NCI-H1694 (cell line): ENCODE data around the gene RIN3.

ENCODE experiments used
- DNase-seq: peaks from one replicate; lab custom pipeline; 2025; lab: John Stamatoyannopoulos, UW

Gene RIN3

GRCh38 chr14:92484132-92484823, 29.3 kb upstream of the RIN3 start:
- no peak for DNase-seq

DNA sequence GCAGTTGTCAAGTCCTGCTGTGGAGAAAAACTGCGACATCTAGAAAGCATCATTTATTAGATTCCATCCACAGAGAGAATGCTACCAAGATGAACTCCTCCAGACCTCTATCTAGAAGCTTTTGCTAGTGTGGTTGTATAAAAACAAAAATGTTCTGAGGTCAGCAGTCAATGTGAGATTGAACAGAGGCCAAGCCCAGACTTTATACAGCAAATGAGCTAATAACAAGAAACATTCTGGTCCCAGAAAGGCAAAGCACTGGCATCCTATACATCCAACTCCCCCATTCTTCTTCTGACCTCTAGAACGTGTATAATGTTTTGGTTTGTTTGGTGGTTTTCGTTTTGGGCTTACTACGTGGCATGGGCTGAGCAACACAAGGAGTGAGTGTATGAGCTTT, 26.7 kb upstream of the RIN3 start:
- DNase-seq: no peak

- DNase-seq: no peak
Measured at GRCh38 chr14:92487513-92488133, 26.0 kb upstream of the RIN3 start.

DNA sequence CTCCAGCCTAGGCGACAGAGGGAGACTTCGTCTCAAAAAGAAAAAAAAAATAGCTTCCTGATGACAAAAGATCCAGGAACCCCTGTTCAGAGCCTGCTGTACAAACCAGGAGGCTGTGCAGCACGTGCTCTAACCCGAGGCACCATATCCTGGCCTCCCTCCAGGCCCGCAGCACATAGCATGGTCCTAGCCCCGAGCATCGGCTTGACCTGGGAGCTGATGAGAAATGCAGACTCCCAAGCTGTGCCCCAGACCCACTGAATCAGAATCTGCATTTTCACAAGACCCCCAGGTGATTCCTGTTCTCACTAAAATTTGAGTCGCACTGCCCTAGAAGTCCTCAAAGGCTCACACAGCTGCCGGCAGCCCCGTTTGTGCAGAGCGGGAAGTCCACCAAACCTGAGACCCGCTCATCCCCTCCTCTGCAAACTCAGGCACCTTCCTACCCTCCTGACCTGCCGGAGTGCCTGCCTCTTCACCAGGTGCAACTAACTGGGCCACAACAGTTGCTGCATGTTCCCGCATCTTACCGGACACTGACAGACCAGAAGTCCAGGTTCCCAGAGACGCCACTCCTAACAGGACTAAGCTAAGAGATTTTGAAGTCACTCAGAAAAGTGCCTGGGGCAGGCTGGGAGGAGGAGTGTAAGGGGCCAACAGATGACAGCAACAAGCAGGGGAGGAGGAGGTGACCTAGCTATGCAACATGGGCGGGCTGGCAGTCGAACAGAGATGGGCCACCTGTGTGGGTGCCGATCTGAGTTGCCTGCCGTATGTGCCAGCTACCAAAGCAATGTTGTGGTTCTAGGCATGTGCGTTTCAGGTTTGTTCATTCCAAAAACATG, 24.0 kb upstream of the RIN3 start:
- DNase-seq: no peak

GRCh38 chr14:92490239-92490959, 23.2 kb upstream of the RIN3 start:
- no peak for DNase-seq

- DNase-seq: no peak
Measured at GRCh38 chr14:92491782-92492181, 21.8 kb upstream of the RIN3 start.

DNA sequence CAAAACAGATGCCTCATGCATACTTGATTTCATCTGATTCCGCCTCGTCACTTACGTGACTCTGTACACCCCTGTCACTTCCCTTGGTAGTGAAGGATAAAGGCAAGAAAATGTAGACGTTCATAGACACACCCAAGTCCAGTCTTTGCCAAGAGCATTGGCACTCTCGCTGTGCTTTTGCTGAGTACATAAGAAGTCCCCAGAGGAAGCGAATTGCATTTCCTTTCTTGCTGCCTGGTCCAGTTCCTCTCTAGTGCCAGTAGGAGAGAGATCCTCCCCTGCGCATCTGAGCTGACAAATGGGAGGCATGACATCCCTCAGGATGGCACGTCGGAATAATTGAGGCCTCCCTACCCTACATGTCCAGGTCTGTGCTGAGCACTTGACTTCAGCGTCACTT, 21.3 kb upstream of the RIN3 start:
- no peak for DNase-seq

DNA sequence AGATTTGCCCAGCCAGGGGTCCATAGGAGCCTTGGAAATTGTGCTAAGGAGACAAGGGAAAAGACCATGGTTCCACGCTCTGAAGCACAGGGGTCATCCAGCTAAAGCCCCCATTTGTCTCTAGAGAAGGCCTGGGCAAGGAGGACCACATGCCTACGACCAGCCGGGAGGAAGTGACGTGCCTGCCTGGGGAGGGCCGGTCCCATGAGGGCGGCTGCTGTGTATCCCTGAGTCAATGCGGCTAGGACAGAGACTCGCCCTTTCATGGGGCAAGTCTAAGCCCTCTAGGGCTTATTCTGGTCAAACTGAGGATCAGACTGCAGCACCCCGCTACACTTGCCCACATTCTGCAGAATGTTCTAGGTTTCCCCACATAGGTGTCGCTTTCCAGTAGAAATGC, 20.6 kb upstream of the RIN3 start:
- DNase-seq: no peak

- DNase-seq: no peak
Measured at GRCh38 chr14:92493492-92493891, 20.1 kb upstream of the RIN3 start.

DNA sequence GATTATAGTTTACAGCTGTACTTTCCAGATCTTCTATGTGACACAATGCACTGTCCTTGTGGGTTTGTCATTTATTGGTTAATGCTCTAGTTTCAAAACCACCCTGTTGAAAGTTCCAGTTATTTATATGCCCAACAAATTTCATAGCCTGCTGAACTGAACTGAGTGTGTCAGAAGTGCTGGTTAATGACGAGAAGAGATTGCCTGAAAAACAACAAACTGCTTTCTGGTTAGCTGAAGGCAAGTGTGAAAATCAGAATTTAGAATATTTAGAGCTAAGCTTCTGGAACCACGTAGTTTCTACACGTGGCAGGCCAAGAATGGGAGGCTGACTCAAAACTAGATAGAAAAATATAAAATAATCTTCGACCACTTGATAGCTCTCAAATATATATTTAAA, 19.1 kb upstream of the RIN3 start:
- no peak for DNase-seq

DNA sequence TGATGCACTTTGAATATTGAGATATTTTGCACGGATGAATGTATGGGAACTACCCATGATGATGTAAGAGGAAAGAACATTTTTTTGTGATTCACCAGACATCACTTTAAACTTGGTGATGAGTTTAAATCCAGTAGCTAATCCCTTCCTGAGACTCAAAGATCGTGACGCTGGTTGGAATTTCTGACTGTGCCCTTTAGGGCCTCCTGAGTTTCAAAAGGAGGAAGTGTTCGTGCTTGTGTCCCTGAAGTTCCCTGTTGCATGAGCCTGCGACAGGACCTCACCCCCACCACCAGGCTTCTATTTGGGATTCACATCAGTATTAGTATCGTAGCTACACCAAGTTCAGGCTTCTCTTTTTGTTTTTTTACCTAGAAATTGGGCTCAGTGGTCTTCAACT, 18.6 kb upstream of the RIN3 start:
- DNase-seq: no peak

- no peak for DNase-seq
Measured at GRCh38 chr14:92496191-92496857, 17.3 kb upstream of the RIN3 start.

- DNase-seq: no peak
Measured at GRCh38 chr14:92497391-92497790, 16.2 kb upstream of the RIN3 start.

DNA sequence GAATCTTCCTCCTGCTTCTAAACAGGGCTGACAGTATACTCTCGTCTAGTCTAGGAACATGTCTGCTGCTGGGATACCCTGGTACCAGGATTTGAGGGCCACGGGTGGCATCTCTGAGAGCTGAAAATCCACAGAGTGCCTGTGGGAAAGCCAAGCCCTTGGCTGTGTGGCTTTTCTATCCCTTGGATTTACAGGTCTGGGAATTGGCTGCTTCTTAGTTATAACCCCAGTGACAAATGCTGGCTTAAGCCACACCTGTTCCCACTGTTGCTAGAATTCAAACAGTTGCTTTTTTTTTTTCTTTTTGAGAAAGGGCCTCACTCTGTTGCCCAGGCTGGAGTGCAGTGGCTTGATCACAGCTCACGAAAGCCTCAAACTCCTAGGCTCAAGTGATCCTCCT, 14.3 kb upstream of the RIN3 start:
- DNase-seq: no peak

- no peak for DNase-seq
Measured at GRCh38 chr14:92500491-92500941, 13.1 kb upstream of the RIN3 start.

DNA sequence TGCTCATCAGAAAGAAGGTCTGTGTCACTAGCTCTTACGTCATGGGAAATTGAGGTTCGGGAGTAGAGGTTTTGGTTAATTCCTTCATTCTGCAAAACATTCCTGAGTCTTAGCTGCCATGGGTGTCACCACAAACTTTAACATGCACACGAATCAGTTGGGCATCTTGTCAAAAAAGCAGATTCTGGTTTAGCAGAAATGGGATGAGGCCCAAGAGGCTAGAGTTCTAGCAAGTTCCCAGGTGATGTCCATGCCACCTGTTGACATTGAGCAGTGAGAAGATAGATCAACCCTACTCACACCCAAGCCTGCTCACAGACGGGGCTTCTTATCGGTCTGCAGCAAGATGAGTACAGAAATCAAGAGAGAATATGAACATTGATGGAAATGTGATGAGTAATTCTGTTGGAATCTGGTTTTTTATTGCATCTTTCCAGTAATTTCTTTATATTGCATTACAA, 11.7 kb upstream of the RIN3 start:
- no peak for DNase-seq

GRCh38 chr14:92502541-92503286, 10.9 kb upstream of the RIN3 start:
- DNase-seq: no peak

- no peak for DNase-seq
Measured at GRCh38 chr14:92503756-92504491, 9.7 kb upstream of the RIN3 start.

- no peak for DNase-seq
Measured at GRCh38 chr14:92505826-92506225, 7.8 kb upstream of the RIN3 start.

GRCh38 chr14:92506231-92506630, 7.3 kb upstream of the RIN3 start:
- no peak for DNase-seq
